HCT116 (cell line): ENCODE results near the gene CPNE5. TPM values are rescaled to one million over a fixed set of nuclear protein-coding genes. Genes with fewer than 3 reads are reported as not detected.

Experiments
- ATAC-seq: fragments of 200-7000 bp; cut with Tn5 transposase; 2 replicates; pipeline ENCODE4 v1.9.1; 2020; ENCODE audit warnings: mild to moderate bottlenecking, moderate library complexity
- BruUV-seq: library from RNA; stranded (reverse); fragments of 400-500 nt; replicated peaks from 2 replicates; lab custom pipeline; 2021; lab: Mats Ljungman, UMichigan
- CTCF ChIA-PET: fragments of 300-600 bp; sonication (Branson Sonifier 250); formaldehyde crosslinking; loops from one replicate; lab custom pipeline; 2021; ENCODE audit warnings: antibody characterized with exemption; lab: Charles Lee
- POLR2A ChIA-PET: fragments of 300-600, 350-600 bp; sonication (Branson Sonifier 250); formaldehyde crosslinking; loops from one replicate; lab custom pipeline; 2021; ENCODE audit warnings: antibody characterized with exemption; lab: Charles Lee
- RAD21 ChIA-PET, 2 experiments: fragments of 300-600 bp; sonication (Branson Sonifier 250); formaldehyde crosslinking; loops; one replicate each; lab custom pipeline; 2023; ENCODE audit warnings: low total read pairs in 2 of 2; ENCODE audit not compliant: uncharacterized antibody in 2 of 2, unreplicated experiment in 2 of 2, low non-redundant PET in 1 of 2; lab: Charles Lee
- DNase-seq: peaks from one replicate; pipeline ENCODE4 v3.0.0-alpha.2; 2010; ENCODE audit warnings: low read depth, low spot score
- H2AFZ ChIP-seq: fragments of 200-600 bp; shearing (Covaris generic), sonication (generic); 2 replicates; pipeline ENCODE4 v1.6.1; 2017; ENCODE audit warnings: low read depth, mixed run types, mixed read lengths, antibody characterized with exemption, low read length; ENCODE audit not compliant: poor library complexity, severe bottlenecking
- H3K27ac ChIP-seq: 2 replicates; pipeline ENCODE4 v1.5.1; 2012; ENCODE audit warnings: low read depth, low read length
- H3K27me3 ChIP-seq: fragments of 200-600 bp; sonication (generic); 2 replicates; pipeline ENCODE4 v1.6.1; 2016; ENCODE audit warnings: mixed run types, low read length, mixed read lengths; ENCODE audit not compliant: insufficient read depth
- H3K36me3 ChIP-seq, 2 experiments: fragments of 200-500 bp in 1 of 2; fragments of 200-600 bp in 1 of 2; sonication (Bioruptor generic) in 1 of 2; sonication (generic) in 1 of 2; 2 replicates each; pipeline versions ENCODE4 v1.5.1 to v1.6.1; 2014 to 2016; ENCODE audit warnings: low read length in 2 of 2, inconsistent platforms in 1 of 2, mixed read lengths in 1 of 2, mixed run types in 1 of 2; ENCODE audit not compliant: insufficient read depth in 2 of 2, control insufficient read depth in 1 of 2
- H3K4me1 ChIP-seq, 2 experiments: fragments of 200-600 bp in 1 of 2; sonication (generic) in 1 of 2; 2 replicates each; pipeline versions ENCODE4 v1.5.1 to v1.6.1; 2012 to 2017; ENCODE audit warnings: low read length in 2 of 2, inconsistent platforms in 1 of 2, mild to moderate bottlenecking in 1 of 2, mixed read lengths in 1 of 2, mixed run types in 1 of 2, moderate library complexity in 1 of 2; ENCODE audit not compliant: insufficient read depth in 2 of 2, control insufficient read depth in 1 of 2
- H3K4me2 ChIP-seq: fragments of 200-600 bp; sonication (generic); 2 replicates; pipeline ENCODE4 v1.6.1; 2017; ENCODE audit warnings: mixed run types, low read length, mixed read lengths
- H3K4me3 ChIP-seq, 2 experiments: fragments of 200-600 bp in 1 of 2; sonication (generic) in 1 of 2; replicated peaks in 1 of 2; 2 replicates each; pipeline ENCODE4 v1.5.1; 2011 to 2016; ENCODE audit warnings: low read length in 2 of 2, control low read depth in 1 of 2, low read depth in 1 of 2, mild to moderate bottlenecking in 1 of 2, mixed read lengths in 1 of 2, mixed run types in 1 of 2
- H3K79me2 ChIP-seq: fragments of 200-600 bp; sonication (generic); 2 replicates; pipeline ENCODE4 v1.6.1; 2017; ENCODE audit warnings: mild to moderate bottlenecking, mixed run types, low read length, moderate library complexity, mixed read lengths; ENCODE audit not compliant: insufficient read depth
- H3K9ac ChIP-seq: fragments of 200-600 bp; sonication (generic); 2 replicates; pipeline ENCODE4 v1.6.1; 2016; ENCODE audit warnings: low read length, mixed read lengths
- H3K9me2 ChIP-seq: fragments of 200-600 bp; sonication (generic), shearing (Covaris generic); 2 replicates; pipeline ENCODE4 v1.6.1; 2017; ENCODE audit warnings: mixed run types, mild to moderate bottlenecking, moderate library complexity; ENCODE audit not compliant: insufficient read depth
- H3K9me3 ChIP-seq, 2 experiments: fragments of 200-500 bp in 1 of 2; fragments of 200-600 bp in 1 of 2; sonication (Bioruptor generic) in 1 of 2; sonication (generic) in 1 of 2; 2 replicates each; pipeline ENCODE4 v1.6.1; 2014 to 2017; ENCODE audit warnings: low read length in 2 of 2, mixed read lengths in 2 of 2, inconsistent platforms in 1 of 2, low read depth in 1 of 2, mild to moderate bottlenecking in 1 of 2, mixed run types in 1 of 2, moderate library complexity in 1 of 2; ENCODE audit not compliant: control insufficient read depth in 1 of 2, insufficient read depth in 1 of 2
- H4K20me1 ChIP-seq: fragments of 200-600 bp; sonication (generic), shearing (Covaris generic); 2 replicates; pipeline ENCODE4 v1.6.1; 2017; ENCODE audit warnings: mixed run types, mild to moderate bottlenecking, moderate library complexity; ENCODE audit not compliant: insufficient read depth
- CBX3 ChIP-seq: IDR thresholded peaks from 2 replicates; pipeline ENCODE4 v1.6.1; 2012; ENCODE audit warnings: low read depth
- CEBPB ChIP-seq: IDR thresholded peaks from 2 replicates; pipeline ENCODE4 v1.6.1; 2012; ENCODE audit warnings: low read depth
- EGR1 ChIP-seq: IDR thresholded peaks from 2 replicates; pipeline ENCODE4 v1.6.1; 2012; ENCODE audit warnings: low read depth
- ELF1 ChIP-seq: IDR thresholded peaks from 2 replicates; pipeline ENCODE4 v1.6.1; 2012; ENCODE audit warnings: low read depth, borderline replicate concordance
- EZH2 ChIP-seq: fragments of 200-600 bp; sonication (generic); IDR thresholded peaks from 2 replicates; pipeline ENCODE4 v1.6.1; 2017; ENCODE audit warnings: antibody characterized with exemption, mixed run types
- EZH2phosphoT487 ChIP-seq: fragments of 200-600 bp; IDR thresholded peaks from 2 replicates; pipeline ENCODE4 v1.6.1; 2018; ENCODE audit warnings: antibody characterized with exemption, borderline replicate concordance
- FOSL1 ChIP-seq: IDR thresholded peaks from 2 replicates; pipeline ENCODE4 v1.6.1; 2012; ENCODE audit warnings: low read depth
- POLR2A ChIP-seq: IDR thresholded peaks from 2 replicates; pipeline ENCODE4 v1.7.0; 2011; ENCODE audit warnings: borderline replicate concordance; ENCODE audit not compliant: insufficient read depth, insufficient read length; ENCODE audit errors: extremely low read depth
- POLR2AphosphoS5 ChIP-seq: IDR thresholded peaks from 2 replicates; pipeline ENCODE4 v1.6.1; 2011; ENCODE audit warnings: mild to moderate bottlenecking, low read depth, low read length, moderate library complexity
- RAD21 ChIP-seq: IDR thresholded peaks from 2 replicates; pipeline ENCODE4 v1.6.1; 2012; ENCODE audit warnings: low read depth, mild to moderate bottlenecking
- SIN3A ChIP-seq: IDR thresholded peaks from 2 replicates; pipeline ENCODE4 v1.6.1; 2012; ENCODE audit warnings: low read depth
- SP1 ChIP-seq: IDR thresholded peaks from 2 replicates; pipeline ENCODE4 v1.6.1; 2012; ENCODE audit warnings: low read depth
- SRF ChIP-seq: IDR thresholded peaks from 2 replicates; pipeline ENCODE4 v1.6.1; 2012; ENCODE audit warnings: low read depth
- TCF7L2 ChIP-seq: IDR thresholded peaks from 2 replicates; pipeline ENCODE4 v1.7.0; 2011; ENCODE audit warnings: borderline replicate concordance, inconsistent platforms; ENCODE audit not compliant: insufficient read depth, insufficient read length; ENCODE audit errors: extremely low read depth
- YY1 ChIP-seq: IDR thresholded peaks from 2 replicates; pipeline ENCODE4 v1.6.1; 2011; ENCODE audit warnings: low read length, low read depth, moderate library complexity, mild to moderate bottlenecking; ENCODE audit not compliant: insufficient replicate concordance; ENCODE audit errors: extremely low read depth
- intact Hi-C: fragments of 100-400 bp; cut with micrococcal nuclease; formaldehyde crosslinking; loops from 2 replicates; pipeline ENCODE4 v1.10.0; 2022
- total RNA-seq: library from RNA; stranded (reverse); gene quantifications from one replicate; pipeline ENCODE4 v1.2.1, GENCODE V29; 2021; ENCODE audit not compliant: unreplicated experiment
- TF ChIP-seq, protein P1 (sequence below): IDR thresholded peaks from 2 replicates; pipeline ENCODE4 v1.6.1; 2012; ENCODE audit warnings: low read depth
- TF ChIP-seq, protein P2 (sequence below): IDR thresholded peaks from 2 replicates; pipeline ENCODE4 v1.6.1; 2012

CPNE5 gene
- total RNA-seq, 1 experiment from 2014 or later: not detected

DNA sequence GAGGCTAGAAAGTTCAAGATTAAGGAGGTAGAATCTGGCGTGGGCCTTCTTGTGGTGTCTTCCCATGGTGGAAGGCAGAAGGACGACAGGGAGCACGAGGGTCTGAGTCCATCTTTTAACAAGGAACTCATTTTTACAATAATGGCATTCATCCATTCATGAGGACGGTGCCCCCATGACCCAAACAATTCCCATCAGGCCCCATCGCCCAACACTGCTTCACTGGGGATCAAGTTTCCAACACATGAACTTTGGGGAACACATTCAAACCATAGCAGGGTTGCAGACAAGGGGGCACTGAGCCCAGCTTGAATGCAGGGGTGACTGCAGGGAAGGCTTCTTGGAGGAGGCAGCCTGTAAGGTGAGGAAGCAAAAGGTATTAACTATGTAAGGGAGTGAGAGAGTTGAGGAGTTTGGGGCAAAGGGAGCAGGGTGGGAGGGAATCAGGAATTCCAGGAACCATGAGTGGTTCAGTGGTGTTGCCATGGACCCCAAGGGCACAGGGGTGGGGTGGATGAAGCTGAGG, 136.1 kb downstream of the CPNE5 start:
- RAD21 ChIA-PET: no interaction called here
- no peaks in the 10 kb centered on the region for H3K9me2 ChIP-seq
- H3K4me2 ChIP-seq: no peak overlapping the region
- no peaks in the 10 kb centered on the region for H3K36me3 ChIP-seq
- no peak overlapping the region for H2AFZ ChIP-seq
- no peak overlapping the region for H3K4me3 ChIP-seq
- intact Hi-C loops: no loop called here
- CTCF ChIA-PET: no interaction called here
- POLR2A ChIA-PET: no interaction called here
- no peaks in the 10 kb centered on the region for H3K27me3 ChIP-seq
- DNase-seq (no peak), ATAC-seq (no peak)
- no peak for TF ChIP-seq POLR2AphosphoS5
- no peak for TF ChIP-seq YY1
- TF ChIP-seq TCF7L2: no peak
- TF ChIP-seq, protein P1, sequence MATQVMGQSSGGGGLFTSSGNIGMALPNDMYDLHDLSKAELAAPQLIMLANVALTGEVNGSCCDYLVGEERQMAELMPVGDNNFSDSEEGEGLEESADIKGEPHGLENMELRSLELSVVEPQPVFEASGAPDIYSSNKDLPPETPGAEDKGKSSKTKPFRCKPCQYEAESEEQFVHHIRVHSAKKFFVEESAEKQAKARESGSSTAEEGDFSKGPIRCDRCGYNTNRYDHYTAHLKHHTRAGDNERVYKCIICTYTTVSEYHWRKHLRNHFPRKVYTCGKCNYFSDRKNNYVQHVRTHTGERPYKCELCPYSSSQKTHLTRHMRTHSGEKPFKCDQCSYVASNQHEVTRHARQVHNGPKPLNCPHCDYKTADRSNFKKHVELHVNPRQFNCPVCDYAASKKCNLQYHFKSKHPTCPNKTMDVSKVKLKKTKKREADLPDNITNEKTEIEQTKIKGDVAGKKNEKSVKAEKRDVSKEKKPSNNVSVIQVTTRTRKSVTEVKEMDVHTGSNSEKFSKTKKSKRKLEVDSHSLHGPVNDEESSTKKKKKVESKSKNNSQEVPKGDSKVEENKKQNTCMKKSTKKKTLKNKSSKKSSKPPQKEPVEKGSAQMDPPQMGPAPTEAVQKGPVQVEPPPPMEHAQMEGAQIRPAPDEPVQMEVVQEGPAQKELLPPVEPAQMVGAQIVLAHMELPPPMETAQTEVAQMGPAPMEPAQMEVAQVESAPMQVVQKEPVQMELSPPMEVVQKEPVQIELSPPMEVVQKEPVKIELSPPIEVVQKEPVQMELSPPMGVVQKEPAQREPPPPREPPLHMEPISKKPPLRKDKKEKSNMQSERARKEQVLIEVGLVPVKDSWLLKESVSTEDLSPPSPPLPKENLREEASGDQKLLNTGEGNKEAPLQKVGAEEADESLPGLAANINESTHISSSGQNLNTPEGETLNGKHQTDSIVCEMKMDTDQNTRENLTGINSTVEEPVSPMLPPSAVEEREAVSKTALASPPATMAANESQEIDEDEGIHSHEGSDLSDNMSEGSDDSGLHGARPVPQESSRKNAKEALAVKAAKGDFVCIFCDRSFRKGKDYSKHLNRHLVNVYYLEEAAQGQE: no peak
- TF ChIP-seq SP1: no peak
- no peak for TF ChIP-seq EZH2phosphoT487
- TF ChIP-seq CEBPB: no peak
- no peak for TF ChIP-seq EGR1
- no peak for TF ChIP-seq ELF1
- TF ChIP-seq FOSL1: no peak
- no peak for TF ChIP-seq RAD21
- TF ChIP-seq, protein P2, sequence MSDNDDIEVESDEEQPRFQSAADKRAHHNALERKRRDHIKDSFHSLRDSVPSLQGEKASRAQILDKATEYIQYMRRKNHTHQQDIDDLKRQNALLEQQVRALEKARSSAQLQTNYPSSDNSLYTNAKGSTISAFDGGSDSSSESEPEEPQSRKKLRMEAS: no peak
- TF ChIP-seq SRF: no peak
- no peak for TF ChIP-seq CBX3
- no peak for TF ChIP-seq POLR2A
- no peak for TF ChIP-seq EZH2
- TF ChIP-seq SIN3A: no peak
- no peaks in the 10 kb centered on the region for H3K9me3 ChIP-seq
- no peak overlapping the region for H3K27ac ChIP-seq
- H4K20me1 ChIP-seq: no peaks in the 10 kb centered on the region
- H3K79me2 ChIP-seq: no peaks in the 10 kb centered on the region
- H3K9ac ChIP-seq: no peak overlapping the region
- BruUV-seq: no TSS peak
- H3K4me1 ChIP-seq: peaks cover 0 to 8% of the 10 kb centered on the region in 2 experiments; a peak in 2 of 4 replicates
